Limb (tissue), 2 donors: ENCODE results near the gene KLHL18.
"Not testable (repeated sequence)": the region's sequence is repeated elsewhere in the genome, so short reads cannot be mapped to it uniquely, and the experiment has no call there.

ENCODE experiments used
- DNase-seq, 2 donors: peaks; one replicate each; pipeline ENCODE4 v3.0.0-alpha.2; 2016; ENCODE audit errors: extremely low spot score in 2 of 2

The KLHL18 gene

GRCh38 chr3:47313341-47314055 is 30.8 kb downstream of the KLHL18 start:
- DNase-seq = no peak

GRCh38 chr3:47314056-47314764 is 31.5 kb downstream of the KLHL18 start:
- no peak for DNase-seq

- no peak for DNase-seq
Measured at GRCh38 chr3:47315069-47315647, 32.4 kb downstream of the KLHL18 start.

GRCh38 chr3:47316151-47316550 is 33.4 kb downstream of the KLHL18 start:
- not testable (repeated sequence) for DNase-seq

- no peak for DNase-seq
Measured at GRCh38 chr3:47318916-47319315, 36.2 kb downstream of the KLHL18 start.

GRCh38 chr3:47319956-47320355 is 37.2 kb downstream of the KLHL18 start:
- no peak for DNase-seq

GRCh38 chr3:47323431-47324277 is 40.9 kb downstream of the KLHL18 start:
- DNase-seq = no peak

GRCh38 chr3:47324278-47324865 is 41.6 kb downstream of the KLHL18 start:
- peak; percentile 73 to 85 for DNase-seq

- DNase-seq = no peak
Measured at GRCh38 chr3:47333907-47334306, 51.2 kb downstream of the KLHL18 start.

GRCh38 chr3:47337656-47338055 is 54.9 kb downstream of the KLHL18 start:
- DNase-seq = no peak

GRCh38 chr3:47339951-47340350 is 57.2 kb downstream of the KLHL18 start:
- DNase-seq = no peak

GRCh38 chr3:47340866-47341265 is 58.1 kb downstream of the KLHL18 start:
- no peak for DNase-seq

- DNase-seq = no peak
Measured at GRCh38 chr3:47342151-47342550, 59.4 kb downstream of the KLHL18 start.

GRCh38 chr3:47342812-47343211 is 60.1 kb downstream of the KLHL18 start:
- DNase-seq = no peak

- DNase-seq = no peak
Measured at GRCh38 chr3:47343471-47343971, 60.8 kb downstream of the KLHL18 start.

- DNase-seq = no peak
Measured at GRCh38 chr3:47344971-47345370, 62.2 kb downstream of the KLHL18 start.

GRCh38 chr3:47347217-47347801 is 64.6 kb downstream of the KLHL18 start:
- no peak for DNase-seq

GRCh38 chr3:47348411-47349154 is 65.8 kb downstream of the KLHL18 start:
- DNase-seq = no peak

- DNase-seq = no peak
Measured at GRCh38 chr3:47355010-47355409, 72.3 kb downstream of the KLHL18 start.

- no peak for DNase-seq
Measured at GRCh38 chr3:47356201-47356600, 73.5 kb downstream of the KLHL18 start.
